HuH-7.5 (cell line): ENCODE measurements around the gene BRCA2.

Experiments
- DNase-seq: peaks from one replicate; pipeline ENCODE4 v3.0.0; 2011; ENCODE audit warnings: low spot score

Gene BRCA2

DNA sequence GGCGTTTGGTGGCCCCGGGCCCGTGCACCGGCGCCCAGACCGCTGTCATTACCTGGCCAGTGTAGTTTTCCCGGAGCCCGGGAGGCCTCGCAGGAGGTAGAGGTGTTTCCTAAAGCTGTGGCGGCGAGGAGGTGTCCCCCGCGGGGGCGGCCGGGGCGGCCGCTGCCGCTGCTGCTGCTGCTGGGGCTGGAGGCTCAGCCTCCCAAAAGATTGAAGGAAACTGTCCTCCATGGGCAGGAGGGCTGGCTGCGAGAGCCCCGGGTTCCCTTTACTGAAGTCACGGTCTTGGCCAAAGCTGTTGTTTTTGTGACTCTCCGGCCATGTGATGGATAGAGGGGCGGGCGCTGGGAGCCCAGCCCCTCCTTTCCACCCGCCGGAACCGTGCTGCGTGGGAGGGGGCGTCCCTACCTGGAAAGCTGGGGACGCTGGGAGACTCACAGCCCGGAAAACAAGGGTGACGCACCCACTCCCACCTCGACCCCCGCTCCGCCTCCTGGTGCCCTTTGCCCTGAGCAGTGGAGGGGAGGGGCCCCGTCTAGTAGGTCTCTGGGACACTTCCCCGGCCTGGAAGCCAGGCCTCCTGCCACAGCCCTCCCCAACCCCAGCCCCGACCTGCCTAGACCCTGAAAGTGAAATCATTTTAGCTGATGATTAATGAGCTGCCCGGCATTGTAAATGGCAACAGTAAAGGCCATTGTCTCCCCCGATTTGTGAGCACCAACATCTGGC is 112.7 kb downstream of the BRCA2 start, which contains the start of gene N4BP2L1:
Gene N4BP2L1 (minus strand): TSS at position 279 of the 729 bp plus-strand sequence. CDS start 48 bp downstream, at position 231.
- DNase-seq = peak; percentile 65

DNA sequence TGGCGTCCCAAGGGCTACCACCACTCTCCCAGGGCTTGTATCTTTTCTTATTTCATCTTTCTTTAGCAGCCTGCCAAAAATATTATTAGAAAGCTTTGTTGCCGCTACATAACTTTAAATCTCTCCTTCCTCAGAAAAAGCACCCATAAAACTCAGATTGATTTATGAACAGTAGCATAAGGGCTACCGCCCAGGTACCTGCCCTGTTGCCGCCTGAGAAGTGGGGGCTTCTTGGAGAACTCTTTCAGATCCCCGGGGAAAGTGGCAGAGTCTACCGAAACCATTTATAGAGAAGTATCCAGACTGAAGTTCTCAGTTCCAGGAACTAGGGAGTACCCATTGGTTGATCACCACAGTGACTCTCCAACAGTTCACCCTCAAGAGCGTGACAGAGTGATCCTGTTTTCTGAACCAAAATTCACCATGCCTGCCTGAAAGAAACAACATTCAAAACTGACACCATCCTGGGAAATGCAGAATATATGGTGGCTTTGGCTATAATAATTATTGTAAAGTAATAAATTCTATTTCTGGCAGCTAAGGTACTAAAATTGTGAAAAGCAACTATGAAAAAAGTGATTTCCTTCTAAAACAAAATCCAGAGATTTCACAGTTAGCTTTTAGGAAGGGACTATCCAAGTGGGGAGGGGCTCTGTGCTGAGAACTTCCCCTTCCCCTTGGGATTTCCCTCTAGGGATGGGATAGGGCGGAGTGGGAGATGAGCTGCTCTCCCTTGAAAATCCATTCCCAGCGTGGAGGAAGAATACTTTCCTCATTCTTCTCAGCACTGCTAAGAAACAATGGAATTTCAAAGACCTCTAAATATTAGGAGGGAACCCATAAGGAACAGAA is 113.5 kb downstream of the BRCA2 start:
- no peak for DNase-seq

DNA sequence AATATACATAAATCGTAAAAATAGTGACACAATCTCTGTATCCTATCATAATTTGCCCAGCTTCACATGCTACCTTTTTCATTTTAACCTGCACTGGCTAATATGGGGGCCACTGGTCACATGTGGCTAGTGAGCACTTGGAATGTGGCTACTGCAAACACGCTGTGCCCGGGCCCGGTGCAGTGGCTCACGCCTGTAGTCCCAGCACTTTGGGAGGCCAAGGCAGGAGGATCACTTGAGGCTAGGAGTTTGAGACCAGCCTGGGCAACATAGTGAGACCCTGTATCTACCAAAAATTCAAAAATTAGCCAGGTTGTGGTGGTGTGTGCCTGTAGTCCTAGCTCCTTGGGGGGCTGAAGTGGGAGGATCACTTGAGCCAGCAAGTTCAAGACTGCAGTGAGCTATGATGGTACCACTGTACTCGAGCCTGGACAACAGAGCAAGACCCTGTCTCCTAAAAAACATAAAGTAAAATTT is 114.2 kb downstream of the BRCA2 start:
- DNase-seq = no peak

DNA sequence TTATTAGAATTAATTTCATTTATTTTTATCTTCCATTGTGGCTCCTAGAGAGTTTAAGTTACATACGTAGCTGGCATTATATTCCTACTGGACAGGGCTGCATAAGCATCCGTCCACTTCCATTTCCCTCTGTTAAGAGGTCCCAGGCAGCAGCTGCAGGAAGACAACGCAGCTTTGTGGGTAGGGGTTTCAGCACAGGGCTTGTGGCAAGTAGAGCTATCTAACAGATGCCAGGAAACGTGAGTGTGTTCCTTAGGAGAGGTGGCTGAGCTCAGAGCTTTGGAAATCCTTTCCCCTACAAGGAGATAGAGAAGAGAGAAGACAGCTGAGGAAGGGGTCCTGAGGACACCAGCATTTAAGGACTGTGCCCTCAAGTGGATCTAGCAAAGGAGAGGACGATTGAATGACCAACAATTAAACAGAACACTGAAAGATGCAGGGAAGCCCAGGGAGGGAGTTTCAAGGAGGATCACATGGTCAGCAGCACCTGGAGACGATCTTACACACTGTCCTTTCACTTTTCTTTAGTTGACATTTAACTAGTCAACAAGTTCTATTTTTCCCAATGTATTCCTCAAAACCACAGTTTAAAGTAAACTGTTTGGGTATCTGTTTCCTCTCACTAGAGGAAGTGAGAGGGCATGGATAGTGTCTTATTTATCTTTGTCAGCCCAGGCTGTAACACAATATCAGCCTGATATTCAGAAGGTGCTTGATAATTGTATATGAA is 114.9 kb downstream of the BRCA2 start:
- DNase-seq = no peak

DNA sequence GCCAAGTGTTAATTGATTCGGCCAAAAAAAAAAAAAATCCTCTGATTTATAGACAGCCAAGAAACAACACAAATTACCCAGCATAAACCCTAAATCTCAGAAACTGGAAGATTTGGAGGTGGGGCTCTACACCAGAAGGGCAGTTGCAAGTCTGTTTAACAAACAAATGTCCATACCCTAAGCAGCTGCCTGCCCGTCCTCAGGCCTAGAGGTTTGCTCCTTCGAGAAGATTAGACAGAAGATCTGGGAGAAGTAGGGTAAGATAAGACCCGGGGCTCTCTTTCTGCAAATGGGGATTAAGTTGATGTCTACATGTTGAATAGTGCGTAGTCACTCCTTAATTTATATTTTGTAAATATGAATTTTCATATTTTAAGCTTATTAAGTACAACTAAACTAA is 116.1 kb downstream of the BRCA2 start:
- DNase-seq = no peak

DNA sequence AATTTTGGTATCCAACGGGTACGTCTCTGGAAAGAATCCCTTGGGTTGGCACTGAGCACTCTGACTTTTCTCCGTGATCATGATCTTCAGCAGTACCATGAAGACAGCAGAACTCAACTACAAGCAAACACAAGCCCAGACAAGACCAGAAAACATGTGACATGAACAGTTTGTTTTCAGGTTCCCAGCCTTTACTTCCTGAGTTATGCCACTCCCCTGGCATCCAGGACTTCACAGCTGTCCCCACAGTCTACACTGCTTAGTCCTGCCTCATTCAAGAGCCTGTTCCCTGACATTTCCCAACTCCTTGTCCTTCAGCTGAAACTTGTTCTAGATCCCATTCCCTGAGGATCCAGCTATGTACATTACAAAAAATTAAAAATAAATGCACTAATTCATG is 117.5 kb downstream of the BRCA2 start:
- no peak for DNase-seq

DNA sequence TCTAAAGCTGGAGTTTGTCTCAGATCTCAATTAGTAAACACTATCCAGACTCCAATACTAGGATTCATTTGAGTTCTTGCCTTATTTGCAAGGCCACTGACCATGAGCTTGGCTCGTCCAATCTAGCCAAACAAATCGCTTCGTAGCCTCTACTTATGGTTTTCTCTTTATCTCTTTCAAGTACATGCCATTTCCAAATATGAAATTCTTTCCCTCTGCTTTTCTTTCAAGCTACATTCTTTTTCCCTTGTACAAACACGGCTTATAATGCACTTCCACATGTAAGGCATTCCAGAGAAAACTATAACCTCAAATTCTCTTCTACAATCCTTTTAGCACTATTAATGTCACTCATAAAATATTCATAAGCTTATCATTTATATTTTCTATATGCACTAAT is 123.6 kb downstream of the BRCA2 start:
- DNase-seq = no peak

DNA sequence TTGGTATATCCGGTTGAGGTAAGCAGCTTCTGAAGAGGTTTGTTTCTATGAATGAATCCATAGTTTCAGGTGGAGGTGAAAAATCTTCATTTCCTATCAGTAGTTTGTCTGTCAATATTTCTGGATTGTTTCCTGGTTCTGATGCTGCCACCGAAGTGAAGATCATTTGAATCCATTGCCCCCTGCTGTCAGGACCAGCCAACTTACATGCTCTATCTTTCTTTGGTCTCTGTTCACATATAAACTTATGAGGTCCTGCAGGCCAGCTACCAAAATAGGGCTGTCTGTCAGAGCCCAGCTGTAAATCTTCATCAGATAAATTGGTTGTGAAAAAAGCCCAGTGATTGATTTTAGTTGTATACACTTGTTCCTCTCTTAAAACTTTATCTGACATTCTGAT is 127.8 kb downstream of the BRCA2 start:
- no peak for DNase-seq

DNA sequence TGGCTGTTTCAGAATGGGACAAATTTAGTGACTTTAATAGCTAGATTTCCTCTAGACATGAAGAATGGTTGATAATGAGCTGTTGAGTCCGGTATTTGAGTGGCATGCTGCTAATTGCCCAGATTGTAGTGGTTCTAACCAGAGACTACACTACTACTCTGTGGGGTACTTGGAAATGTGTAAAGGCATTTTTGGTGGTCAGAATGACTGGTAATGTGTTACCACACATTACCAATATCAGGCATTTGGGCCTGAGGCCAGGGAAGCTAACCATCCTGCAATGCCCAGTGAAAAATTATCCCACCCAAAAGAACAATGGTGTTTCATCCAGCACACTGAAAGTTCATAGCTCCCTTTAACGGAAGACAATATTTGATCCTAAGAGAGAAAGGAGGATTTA is 130.2 kb downstream of the BRCA2 start:
- no peak for DNase-seq

DNA sequence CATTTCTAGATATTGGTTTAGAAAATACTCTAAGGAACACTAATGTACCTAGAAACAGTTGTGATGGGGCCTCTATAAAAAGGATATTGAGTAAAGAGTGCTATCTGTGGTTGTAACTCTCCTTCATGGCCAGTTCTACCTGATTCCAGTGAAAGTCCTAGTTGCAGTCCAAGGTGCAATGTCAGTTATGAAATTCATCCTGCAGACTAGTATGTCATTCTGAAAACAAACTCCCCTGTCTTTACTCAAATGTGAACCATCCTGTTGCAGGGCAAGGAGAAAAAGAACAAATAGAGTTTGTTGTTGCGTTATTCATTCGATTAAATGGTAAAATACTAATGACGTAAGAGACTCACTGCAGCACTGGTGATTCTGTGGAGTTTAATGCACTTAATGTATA is 130.9 kb downstream of the BRCA2 start:
- DNase-seq = no peak

DNA sequence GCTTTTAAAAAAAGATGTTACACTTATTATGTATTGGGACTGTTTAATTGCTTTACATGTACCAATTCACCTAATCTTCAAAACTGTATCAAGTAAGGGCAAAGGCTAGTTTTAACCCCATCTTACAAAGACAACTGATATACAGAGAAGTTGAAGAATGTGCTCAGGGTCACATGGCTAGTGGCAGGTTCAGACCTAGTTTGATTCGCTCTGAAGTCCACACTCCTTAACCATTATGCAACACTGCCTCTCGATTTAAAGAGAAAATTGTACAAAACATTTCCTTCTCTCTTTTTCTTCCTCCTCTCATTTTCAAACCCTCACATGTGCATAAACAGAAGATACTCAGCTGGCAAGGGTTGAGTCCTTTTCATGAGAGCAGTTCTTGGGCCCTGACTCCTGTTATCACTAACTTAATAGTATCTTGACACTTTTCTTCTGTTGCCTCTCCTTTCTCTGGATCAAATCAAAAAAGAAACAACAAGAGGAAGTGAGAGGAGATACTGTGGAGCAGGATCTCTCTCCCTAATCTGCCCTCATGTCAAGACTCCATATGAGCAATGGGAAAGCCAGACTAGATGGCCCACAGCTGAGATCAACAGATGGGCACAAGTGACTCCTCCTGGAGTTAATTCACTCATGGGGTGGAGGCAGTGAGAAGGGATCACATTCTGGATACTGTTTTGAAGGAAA is 131.6 kb downstream of the BRCA2 start:
- no peak for DNase-seq

DNA sequence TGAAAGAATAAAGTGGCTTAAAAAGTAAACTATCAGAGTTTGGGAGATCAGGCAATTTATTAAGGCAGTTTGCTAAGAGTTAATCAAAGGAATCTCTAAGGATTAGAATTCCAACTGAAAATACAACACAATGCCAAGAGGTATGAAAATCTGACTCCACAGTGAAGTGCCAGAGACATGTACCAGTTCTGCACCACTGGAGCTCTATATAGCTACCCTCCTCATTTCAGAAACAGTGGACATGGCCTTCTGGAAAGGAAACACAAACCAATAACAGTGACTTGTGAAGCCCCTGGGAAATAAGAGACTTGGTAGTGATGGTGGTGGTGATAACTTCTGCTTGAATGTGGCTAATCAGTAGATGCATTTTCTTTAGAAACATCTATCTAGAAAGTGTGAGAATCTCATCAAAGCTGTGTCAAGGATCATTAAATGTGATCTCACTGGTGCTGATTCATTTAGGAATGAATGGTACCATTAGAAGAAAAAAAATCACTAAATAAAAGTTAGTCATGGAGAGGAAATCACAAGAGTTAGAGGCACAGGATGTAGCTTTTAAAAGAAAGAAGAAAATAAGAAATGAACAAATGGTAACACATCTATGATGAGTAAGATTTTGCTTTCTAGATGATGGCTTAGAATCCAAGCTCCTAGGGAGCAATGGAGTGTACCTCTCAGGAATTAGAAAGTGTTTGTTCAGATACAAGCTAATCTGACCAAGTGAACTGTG is 132.8 kb downstream of the BRCA2 start:
- DNase-seq = no peak

DNA sequence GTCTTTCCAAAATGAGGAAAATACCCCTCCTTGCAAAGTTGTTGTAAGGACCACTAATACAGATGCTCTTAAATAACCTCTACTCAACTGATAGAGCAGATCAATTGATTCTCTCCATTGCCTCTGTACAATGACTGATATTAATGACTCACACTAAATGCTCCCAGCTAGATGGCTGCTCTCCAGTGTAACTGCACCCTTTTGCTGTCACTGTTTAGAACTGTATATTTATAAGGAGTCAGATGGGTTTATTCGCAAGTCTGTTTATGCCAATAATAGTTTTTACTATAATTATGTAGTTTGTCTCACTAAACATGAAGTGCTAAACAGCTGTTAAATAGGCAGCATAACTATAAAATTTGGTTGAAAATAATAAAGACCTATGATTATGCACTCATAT is 133.7 kb downstream of the BRCA2 start:
- no peak for DNase-seq
